Right renal cortex interstitium (tissue), 3 donors: ENCODE measurements around the gene CCNI2. TPM values are rescaled to one million over a fixed set of nuclear protein-coding genes. Genes with fewer than 3 reads are reported as not detected.

Experiments used
- DNase-seq, 3 donors: peaks; one replicate each; pipeline ENCODE4 v3.0.0-alpha.2; 2013; ENCODE audit warnings: low read depth in 3 of 3, low spot score in 2 of 3
- polyA plus RNA-seq, 3 donors: library from polyadenylated mRNA; unstranded; fragments of 120-200 nt; gene quantifications; one replicate each; pipeline ENCODE4 v1.2.1, GENCODE V29; 2013; ENCODE audit not compliant: insufficient read length in 3 of 3

Gene CCNI2, protein sequence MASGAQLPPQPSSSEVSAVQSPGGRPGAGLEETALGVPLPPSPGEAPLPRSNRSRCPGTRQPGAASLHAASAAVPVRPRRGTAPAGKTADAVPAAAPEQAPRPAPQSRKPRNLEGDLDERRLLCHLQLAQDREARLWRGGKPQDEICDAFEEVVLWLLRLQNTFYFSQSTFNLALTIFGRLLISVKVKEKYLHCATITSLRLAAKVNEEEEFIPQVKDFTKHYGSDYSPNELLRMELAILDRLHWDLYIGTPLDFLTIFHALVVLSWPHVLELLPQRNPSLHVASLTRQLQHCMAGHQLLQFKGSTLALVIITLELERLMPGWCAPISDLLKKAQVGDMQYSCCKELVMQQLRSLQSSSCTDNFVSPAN
- polyA plus RNA-seq = 1 to 10 TPM; 2.6 to 4.2 (median 3.0) TPM

DNA sequence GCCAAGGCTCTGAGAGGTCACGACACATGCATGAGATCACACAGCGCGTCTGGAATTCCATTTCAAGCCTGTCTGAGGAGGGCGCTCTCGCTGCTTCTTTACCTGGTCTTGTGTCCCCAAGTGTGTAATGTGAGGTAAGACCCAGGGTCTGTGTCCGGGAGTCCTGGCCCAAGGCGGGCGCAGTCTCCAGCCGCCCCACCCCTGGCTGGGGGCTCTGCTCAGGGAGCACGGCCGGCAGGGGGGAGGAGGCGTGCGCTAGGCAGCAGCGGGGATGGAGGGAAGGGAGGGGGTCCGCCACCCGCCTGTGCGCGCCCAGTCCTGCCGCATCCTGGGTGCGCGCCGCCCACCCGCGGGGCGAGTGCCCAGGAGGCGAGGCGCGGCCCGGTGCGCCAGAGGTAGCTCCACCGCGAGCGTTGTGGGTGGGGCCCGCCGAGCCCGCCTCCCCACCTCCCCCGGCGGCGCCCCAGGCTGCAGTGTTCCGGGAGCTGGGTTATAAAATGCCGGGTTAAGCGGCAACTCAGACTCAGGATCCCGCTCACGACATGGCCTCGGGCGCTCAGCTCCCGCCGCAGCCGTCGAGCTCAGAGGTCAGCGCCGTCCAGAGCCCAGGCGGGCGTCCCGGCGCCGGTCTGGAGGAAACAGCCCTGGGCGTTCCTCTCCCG lies at the start of gene CCNI2:
Gene CCNI2 (plus strand): TSS at position 473 of the 662 bp plus-strand sequence. CDS start 70 bp downstream, at position 543.
- DNase-seq = no peak

DNA sequence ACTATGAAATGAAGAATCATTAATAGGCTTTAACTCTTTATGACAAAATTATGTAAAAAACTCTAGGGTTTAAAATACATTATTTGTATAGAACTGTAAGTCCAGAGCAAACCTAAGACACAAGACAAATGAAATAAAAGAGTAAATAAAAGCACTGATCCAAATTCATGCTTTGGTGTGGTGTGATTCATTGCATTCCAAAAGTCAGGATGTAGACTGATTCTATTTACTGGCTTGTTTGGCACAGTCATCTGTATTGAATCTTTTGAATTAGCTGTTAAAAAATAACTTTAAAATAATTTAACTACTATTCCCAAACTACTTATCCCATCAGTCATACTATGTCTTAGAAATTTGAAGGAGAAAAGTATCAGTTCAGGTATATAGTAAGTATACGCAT lies 42.4 kb upstream of the CCNI2 start:
- DNase-seq = no peak

DNA sequence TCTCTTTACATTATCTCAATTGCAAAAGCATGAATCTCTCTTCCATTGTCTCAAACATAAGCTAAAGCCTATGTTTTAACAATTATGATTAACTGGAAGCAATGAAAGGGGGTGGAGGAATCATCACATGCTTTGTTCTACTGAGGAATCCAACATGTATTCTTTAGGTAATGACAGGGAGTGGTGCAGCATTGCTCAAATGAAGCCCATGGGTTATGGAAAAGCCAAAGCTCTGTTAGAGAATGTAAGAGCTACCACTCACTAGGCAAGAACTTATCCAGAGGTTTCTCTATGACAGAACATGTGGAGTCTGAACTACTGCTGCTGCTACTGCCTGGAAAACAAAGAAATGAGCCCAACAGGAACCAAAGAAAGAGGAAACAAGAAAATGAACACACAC lies 38.6 kb upstream of the CCNI2 start:
- DNase-seq = no peak

DNA sequence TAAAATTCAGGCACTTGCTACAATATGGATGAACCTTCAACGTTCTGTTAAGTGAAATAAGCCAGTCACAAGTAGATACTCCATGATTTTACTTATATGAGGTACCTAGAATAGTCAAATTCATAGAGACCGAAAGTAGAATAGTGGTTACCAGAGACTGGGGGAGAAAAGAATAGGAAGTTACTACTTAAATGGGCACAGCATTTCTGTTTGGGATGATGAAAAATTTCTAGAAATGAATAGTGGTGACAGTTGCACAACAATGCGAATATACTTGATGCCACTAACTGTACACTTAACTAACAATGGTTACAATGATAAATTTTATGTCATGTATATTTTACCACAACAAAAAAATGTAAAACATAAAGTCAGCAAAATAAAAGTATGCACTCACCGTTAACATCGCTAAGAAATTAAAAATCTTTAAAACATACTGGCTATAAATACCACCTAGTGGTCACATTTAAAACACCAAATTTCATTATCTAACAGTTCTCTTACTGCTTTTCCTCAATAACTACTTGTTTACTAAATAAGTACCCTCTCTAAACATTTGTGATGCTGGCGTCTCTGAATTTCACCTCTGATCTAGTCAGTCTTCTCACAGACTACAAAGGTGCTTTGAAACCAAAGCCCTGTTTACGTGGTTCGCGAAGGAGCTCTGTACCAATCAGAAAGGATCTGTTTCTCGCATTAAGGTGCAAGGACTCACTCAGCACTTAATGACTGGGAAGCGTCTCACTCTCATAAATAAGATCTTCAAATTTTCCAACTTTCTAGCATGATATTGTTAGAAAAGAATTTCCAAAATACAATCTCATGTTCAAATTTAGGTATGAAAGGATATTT lies 32.5 kb upstream of the CCNI2 start:
- DNase-seq = no peak

DNA sequence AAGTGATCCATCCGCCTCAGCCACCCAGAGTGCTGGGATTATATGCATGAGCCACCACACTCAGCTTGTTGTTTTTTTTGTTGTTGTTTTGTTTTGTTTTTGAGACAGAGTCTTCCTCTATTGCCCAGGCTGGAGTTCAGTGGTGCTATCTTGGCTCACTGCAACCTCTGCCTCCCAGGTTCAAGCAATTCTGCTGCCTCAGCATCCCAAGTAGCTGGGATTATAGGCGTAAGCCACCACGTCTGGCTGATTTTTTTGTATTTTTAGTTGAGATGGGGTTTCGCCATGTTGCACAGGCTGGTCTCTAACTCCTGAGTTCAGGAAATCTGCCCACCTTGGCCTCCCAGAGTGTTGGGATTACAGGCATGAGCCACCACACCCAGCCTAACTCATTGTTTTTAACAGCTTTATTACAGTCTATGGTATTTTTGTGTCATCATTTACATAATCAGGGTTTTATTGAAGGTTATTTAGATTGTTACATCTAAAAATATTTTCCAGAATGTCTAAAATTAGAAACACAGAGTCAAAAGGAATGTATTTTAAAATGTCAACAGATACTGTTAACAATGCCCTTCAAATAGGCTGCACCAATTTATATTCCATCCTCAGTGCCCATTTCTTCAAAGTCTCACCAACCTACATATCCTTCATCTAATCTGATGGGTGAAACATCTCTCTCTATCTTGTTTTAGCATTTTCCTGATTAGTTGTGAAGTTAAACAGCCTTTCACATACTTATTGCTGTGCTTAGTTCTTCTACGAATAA lies 28.5 kb upstream of the CCNI2 start:
- DNase-seq = no peak

DNA sequence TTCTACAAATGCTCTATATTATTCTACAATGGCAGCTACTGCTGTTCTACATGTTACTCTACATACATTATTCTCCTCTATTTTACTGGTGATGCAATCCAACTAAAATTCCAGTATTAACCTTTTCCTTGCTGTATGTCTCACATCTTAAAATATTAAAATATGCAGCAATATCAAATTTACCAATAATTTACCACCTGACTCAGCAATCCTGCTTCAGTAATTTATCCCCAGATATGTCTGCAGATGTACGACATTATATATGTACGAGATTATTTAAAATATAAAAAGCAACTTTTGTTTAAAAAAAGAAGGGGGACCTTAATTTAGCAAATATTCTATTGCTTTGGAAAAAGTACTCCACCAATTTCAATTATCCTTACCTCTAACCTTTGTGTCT lies 21.5 kb upstream of the CCNI2 start:
- no peak for DNase-seq

DNA sequence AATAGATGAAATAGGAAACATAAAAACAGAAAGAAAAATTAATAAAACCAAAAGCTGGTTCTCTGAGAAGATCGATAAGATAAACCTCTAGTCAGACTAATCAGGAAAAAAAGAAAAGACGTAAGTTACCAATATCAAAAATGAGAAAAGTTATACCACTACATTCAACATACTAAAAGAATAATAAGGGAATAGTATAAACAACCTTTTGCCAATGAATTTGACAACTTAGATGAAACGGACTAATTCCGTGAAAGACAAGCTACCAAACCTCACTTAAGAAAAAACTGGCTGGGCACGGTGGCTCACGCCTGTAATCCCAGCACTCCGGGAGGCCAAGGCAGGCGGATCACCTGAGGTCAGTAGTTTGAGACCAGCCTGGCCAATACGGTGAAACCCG lies 17.3 kb upstream of the CCNI2 start:
- DNase-seq = no peak

DNA sequence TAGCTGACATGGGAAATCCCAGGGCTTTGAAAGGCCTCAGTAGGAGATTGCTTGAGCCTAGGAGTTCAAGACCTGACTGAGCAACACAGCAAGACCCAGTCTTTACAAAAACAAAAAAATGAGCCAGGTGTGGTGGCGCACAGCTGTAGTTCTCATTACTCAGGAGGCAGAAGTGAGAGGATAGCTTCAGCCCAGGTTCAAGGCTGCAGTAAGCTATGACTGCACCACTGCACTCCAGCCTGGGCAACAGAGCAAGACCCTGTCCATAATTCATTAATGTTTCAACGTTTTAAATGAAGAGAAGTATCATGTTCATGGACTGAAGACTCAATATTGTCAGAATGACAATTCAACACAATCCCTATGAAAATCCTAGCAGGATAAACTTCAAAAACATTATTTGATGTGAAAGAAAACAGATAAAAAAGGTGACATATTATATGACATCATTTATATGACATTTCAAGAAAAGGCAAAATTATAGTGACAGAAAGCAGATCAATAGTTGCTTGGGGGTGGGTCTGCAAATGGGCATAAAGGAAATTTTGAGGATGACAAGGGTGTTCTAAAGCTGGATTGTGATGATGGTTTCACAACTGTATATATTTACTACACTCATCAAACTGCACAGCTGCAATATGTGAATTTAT lies 13.6 kb upstream of the CCNI2 start:
- DNase-seq = no peak

DNA sequence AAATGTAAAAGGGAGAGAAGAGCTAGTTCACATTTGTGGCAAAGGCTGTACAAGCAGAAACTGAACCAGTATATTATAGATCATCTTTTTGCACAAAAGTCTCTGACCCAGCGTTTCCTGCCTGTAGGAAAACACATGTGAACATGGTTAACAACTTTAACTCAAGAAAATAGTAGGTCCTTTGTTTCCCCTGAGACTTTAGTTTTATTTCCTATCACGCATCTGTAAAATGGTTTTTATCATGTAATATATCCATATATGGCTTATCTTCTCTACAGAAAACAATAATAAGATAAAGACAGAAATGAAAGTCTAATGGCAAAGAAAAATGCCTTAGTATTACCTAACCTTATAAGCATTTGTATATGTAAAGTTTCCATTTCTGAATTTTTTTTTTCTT lies 12.5 kb upstream of the CCNI2 start:
- DNase-seq = no peak

DNA sequence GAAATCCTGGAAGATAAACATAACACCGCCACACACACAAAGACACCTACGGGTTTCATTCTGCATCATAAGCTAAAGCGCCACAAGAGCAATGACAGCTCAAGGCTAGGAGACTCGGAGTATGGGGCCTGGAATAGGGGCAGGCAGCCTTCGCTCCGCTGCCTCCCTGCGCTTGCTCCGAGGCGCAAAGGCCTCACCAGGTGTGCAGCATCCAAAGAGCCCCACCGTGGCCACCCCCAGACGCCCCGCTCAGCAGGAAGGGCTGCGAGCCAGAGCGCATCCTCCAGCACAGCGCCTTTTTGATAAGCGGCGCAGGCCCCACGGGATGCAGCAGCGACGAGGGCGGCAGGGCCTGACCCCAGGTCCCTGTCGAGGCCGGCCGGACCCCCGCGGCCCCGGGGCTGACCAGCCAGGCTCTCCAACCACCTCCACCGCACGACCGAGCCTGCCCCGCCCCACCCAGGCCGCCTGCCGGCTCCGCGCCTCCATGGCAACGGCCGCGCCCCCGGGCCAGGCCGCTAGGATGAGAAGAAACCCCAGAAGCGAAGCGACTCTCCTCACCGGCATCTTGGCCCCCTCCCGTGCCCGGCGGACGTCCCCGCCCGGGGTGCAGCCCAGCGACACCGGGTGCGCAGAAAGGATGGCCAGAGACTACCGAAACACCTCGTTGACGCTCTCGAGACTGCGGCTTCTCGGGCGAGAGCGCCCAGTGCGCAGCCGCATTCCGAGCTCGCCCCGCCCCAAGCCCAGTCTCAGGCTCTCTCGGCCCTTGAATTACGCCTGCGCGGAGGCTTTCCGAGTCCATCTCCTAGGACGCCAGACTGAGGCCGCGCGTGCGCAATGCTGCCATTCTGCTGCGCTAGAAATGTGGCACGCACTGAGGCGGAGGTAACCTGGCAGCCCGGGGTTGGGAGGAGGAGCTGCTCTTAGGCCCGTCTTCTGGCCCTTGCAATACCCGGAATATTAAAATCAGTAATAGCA lies 10.1 kb upstream of the CCNI2 start, which contains the start of gene KIF3A:
Gene KIF3A (minus strand): TSS at position 694 of the 981 bp plus-strand sequence. CDS start 127 bp downstream, at position 567.
- DNase-seq = peak; percentile 73 to 82 (median 74)

DNA sequence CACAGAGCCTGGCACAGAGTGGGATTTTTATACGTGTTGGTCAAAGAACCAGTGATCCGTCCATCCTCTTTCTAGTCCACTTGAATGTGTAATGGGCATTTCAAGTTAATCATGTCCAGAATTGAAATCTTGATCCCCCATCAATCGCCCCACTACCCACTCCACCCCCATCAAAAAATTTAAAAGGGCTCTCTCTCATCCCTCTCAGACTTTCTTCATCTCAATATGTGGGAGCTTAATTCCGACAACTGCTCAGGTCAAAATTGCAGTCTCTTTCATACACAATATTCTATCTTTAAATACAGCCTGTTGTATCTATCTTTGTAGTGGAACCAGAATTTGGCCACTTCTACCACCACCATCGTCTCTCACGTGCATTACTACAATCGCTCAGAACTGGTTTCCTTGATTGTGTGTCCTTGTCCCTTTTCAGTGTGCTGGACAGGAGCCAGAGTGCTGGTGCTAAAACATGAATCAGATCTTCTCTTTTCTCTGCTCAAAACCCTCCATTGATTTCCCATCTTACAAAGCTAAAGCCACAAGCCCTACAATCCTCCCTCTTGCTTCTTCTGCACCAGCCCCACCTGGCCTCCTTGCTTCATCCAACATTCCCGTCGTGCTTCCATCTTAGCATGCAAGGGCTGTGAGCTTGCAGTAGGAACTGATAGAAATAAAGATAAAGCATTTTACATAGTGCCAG lies 9.1 kb upstream of the CCNI2 start:
- no peak for DNase-seq

DNA sequence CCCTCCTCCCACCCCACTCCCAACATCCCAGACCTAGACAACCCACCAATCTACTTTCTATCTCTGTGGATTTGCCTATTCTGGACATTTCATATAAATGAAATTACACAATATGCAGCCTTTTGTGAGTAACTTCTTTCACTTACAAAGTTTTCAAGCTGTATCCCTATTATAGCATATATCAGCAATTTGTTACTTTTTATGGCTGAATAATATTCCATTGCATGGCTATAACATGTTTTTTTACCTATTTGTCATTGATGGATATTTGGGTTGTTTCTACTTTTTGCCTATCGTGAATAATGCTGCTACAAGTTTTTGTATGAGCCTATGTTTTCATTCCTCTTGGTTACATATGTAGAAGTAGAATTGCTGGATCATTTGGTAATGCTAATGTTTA lies 8.0 kb upstream of the CCNI2 start:
- DNase-seq = no peak

DNA sequence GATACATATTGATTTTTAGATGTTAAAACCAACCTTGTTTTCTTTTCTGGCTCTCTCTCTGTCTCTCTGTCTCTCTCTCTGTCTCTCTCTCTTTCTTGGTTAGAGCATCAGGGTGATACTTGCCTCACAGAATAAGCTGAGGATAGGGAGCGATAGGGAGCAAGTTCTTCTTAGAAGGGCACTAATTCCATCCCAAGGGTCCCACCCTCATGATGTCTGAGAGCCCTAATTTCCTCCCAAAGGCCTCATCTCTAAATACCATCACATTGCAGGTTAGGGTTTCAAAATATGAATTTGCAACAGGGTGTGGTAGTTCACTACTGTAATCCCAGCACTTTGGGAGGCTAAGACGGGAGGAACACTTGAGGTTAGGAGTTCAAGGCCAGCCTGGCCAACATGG lies 5.1 kb upstream of the CCNI2 start:
- no peak for DNase-seq

DNA sequence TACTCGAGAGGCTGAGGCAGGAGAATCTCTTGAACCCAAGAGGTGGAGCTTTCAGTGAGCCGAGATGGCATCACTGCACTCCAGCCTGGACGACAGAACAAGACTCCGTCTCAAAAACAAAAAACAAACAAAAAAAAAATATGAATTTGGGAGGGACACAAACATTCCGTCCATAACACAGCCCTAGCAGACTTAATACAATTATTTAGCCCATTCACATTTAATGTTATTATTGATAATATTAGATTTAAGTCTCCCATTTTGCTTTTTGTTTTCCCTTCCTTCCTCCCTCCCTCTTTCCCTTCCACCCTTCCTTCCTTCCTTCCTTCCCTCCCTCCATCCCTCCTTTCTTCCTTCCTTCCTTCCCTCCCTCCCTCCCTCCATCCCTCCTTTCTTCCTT lies 4.6 kb upstream of the CCNI2 start:
- no peak for DNase-seq

DNA sequence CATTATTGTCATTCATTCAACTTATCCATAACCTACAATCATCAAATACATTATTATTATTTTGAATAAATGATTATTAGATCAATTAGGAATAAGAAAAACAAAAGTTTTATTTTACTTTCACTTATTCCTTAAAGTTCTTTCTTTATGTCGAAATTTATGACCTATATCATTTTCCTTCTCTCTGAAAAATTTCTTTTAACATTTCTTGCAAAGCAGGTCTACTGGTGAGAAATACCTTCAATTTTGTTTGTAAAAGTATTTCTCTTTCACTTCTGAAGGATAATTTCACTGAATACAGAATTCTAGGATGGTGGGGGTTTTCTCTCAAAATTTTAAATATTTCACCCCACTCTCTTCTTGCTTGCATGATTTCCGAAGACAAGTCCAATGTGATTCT lies 2.6 kb upstream of the CCNI2 start:
- DNase-seq = no peak

DNA sequence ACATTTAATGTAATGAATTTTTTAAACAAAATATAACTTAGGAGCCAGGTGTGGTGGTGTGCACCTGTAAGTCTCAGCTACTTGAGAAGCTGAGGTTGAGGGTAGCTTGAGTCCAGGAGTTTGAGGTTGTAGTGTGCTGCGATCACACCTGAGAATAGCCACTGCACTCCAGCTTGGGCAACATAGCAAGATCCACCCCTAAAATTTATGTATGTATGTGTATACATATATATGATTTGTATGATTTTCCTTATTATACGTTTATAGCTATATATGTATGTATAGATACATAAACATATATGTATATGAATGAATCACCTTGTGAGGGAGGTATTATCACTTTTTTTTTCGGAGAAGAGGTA lies 653 bp upstream of the CCNI2 start:
- DNase-seq = no peak

DNA sequence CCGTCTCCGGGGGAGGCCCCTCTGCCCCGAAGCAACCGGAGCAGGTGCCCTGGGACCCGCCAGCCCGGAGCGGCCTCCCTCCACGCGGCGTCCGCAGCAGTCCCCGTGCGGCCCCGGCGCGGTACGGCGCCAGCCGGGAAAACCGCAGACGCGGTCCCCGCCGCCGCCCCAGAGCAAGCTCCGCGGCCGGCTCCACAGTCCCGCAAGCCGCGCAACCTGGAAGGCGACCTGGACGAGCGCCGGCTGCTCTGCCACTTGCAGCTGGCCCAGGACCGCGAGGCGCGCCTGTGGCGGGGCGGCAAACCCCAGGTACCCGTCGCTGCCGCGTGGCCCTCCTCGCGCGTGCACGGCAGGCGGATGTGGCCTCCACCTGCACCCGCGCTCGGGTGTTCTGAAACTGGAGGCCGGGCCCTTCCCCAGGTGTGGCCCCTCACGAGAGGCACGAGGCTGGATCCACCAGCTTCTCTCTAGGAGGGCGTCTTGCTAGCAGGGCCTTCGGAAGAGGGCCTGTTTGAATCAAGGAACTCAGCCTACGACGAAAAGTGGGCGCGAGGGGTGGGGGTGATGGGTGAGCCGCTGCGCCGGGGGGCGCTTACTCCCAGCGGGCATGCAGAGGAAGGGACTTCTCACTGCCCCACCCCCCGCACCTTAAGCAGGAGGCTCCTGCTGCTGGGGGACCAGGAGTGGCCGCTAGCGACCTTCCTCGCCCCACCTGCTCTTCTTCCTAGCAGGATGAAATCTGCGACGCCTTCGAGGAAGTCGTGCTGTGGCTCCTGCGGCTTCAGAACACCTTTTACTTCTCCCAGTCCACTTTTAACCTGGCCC lies 602 bp downstream of the CCNI2 start:
- DNase-seq = no peak
